GM12801 (cell line): ENCODE results near the gene EML5.

Experiments
- TF ChIP-seq, protein P1 (sequence below): IDR thresholded peaks from one replicate; pipeline ENCODE4 v1.5.1; 2011; ENCODE audit warnings: control low read depth; ENCODE audit not compliant: insufficient read length; ENCODE audit errors: extremely low read depth

EML5 gene

DNA sequence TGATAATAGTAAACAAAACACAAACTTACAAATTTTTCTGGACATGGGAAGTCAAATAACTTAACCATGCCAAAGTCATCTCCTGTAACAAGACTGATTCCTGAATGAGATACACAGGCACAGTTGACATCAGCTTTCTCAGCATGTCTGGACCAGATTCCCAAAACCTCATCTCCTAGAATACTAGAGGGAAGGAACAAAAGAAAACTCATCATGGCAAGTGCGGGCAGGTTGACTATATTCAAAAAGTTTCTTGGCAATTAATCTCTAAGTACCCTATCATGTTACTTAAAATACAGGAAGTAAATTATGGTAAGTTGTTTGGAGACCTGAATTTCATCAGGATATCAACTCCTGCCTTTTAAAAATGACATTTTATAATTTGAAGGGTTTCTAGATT is 176.1 kb downstream of the EML5 start:
- TF ChIP-seq, protein P1, sequence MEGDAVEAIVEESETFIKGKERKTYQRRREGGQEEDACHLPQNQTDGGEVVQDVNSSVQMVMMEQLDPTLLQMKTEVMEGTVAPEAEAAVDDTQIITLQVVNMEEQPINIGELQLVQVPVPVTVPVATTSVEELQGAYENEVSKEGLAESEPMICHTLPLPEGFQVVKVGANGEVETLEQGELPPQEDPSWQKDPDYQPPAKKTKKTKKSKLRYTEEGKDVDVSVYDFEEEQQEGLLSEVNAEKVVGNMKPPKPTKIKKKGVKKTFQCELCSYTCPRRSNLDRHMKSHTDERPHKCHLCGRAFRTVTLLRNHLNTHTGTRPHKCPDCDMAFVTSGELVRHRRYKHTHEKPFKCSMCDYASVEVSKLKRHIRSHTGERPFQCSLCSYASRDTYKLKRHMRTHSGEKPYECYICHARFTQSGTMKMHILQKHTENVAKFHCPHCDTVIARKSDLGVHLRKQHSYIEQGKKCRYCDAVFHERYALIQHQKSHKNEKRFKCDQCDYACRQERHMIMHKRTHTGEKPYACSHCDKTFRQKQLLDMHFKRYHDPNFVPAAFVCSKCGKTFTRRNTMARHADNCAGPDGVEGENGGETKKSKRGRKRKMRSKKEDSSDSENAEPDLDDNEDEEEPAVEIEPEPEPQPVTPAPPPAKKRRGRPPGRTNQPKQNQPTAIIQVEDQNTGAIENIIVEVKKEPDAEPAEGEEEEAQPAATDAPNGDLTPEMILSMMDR, result no peak

DNA sequence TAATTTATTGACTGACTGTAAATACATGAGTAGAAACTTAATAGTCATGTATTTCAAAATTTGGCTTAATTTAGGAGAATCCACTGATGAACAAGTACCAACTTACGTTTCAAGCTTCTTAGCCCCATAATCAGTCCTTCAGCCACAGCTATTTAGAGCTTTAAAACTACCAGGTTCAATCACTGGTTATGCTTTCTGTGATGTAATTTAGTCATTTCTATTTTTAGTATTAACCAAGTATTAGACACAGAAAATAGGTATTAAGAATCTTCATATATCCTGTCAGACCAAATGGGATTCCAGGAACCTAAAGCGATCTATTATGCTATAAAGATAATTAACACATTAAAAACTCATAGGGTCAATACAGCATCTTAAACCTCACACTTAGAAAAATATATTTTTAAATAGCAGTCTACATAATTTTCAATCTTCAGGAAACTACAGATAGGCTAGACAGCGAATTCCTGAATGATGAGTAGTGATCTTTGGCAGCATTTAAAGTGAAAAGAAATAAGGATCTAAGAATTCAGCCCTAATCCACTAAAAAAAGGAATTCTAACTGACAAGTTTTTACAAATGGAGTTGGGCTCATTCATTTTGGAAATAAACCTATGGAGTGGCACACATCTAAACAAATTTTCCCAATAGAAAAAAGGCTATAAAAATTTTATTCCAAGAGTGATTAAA is 178.4 kb downstream of the EML5 start:
- TF ChIP-seq, protein P1, result no peak

DNA sequence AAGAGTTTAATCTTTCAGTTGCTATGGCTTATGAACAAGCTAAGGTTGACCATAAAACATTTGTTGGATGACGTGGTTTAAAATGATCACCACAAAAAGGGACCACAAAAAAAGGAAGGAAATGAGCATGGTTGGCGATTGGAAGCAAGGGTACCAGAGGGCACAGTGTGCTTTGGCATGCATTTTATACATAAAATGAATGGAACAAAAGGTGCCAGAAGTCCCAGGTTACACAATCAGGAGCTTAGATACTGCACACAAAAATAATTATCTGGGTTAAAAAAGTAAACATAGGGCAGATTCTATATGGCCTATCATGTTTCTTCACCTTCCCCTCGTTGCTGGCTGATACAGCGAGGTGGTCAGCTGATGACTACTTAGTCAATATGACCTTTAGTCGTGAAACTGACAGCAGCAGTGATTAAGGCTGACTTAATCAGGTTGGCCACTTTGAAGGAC is 179.2 kb downstream of the EML5 start:
- TF ChIP-seq, protein P1, result no peak

DNA sequence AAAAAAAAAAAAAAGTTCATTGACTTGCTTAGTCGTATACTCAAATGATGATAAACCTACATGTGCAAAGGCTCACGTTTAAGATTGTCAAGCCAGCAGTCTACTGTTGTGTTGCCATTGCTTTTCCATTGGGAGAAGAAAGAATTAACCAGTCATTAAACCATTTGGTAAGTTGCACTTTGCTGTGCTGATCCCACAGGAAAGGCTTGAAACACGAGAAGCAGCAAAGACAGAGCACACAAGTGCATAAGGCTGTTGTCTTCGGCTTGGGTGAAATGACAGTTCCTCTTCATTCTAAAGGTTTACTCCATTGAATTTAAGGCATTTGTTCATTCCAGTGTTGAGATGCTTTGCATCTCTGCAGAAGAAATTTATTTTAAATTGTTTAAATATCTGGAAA is 179.8 kb downstream of the EML5 start:
- TF ChIP-seq, protein P1, result no peak

DNA sequence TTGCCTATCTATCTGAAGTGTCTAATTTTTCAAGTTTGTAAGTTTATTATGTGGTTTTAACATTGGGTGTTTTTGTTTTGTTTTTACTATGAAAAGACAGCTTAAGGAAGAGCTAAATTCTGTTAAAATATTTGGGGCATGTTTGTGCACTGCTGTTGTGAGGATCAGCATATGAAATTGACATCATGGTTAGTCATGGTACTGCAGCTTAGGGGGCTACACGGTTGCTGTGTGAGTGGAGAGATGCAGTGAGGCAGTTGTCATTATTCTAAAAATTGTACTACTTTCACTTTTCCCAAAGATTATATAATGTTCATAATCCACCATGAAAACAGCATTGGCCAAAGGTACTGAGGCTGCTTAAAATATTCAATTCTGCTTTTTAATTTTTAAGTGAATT is 180.9 kb downstream of the EML5 start:
- TF ChIP-seq, protein P1, result no peak

DNA sequence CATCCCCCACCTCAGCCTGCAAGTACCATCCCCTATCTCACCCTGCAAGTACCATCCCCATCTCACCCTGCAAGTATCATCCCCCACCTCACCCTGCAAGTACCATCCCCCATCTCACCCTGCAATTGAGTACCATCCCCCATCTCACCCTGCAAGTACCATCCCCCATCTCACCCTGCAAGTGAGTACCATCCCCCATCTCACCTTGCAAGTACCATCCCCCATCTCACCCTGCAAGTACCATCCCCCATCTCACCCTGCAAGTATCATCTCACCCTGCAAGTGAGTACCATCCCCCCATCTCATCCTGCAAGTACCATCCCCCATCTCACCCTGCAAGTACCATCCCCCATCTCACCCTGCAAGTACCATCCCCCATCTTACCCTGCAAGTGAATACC is 184.9 kb downstream of the EML5 start:
- TF ChIP-seq, protein P1, result no peak

DNA sequence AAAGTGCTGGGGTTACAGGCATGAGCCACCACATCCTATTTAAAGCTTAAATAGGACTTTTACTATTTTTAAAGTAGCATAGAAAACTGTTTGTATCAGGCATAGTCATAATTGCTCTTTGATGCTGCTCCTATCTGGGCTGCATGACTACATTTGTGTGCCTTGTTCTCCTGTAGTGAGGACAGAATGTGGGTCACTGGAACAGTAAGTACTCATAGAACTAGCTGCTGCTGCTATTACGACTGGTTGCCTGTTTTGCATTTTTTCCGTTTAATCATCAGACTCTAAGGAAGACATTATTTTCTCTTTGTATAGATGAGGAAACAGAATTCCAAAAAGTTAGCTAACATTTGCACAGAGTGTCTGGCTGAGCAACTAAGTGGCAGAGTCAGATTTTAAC is 187.2 kb downstream of the EML5 start:
- TF ChIP-seq, protein P1, result no peak
